HG02885 (cell line): ENCODE results near the gene ADGRL1.
"Not testable (repeated sequence)": the region's sequence is repeated elsewhere in the genome, so short reads cannot be mapped to it uniquely, and the experiment has no call there.

Experiments
- ATAC-seq: cut with Tn5 transposase; IDR thresholded peaks from one replicate; pipeline ENCODE4 v1.9.1; 2021; ENCODE audit warnings: mild to moderate bottlenecking; ENCODE audit not compliant: unreplicated experiment, poor library complexity

ADGRL1 gene

DNA sequence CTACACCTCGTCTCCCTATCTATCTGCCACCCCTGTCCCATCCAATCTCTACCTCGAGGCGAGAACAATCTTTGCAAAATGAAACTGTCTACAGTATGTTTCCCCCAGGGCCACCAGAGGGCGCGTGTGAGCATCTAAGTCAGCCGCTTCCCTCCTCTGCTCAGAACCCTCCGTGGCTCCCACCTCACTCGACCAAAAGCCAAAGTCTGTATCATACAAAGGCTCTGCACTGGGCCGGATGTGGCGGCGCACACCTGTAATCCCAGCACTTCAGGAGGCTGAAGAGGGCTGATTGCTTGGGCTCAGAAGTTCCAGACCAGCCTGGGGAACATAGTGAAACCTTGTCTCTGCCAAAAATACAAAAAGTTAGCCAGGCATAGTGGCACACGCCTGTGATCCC, 9.9 kb downstream of the ADGRL1 start:
- ATAC-seq = not testable (repeated sequence)

DNA sequence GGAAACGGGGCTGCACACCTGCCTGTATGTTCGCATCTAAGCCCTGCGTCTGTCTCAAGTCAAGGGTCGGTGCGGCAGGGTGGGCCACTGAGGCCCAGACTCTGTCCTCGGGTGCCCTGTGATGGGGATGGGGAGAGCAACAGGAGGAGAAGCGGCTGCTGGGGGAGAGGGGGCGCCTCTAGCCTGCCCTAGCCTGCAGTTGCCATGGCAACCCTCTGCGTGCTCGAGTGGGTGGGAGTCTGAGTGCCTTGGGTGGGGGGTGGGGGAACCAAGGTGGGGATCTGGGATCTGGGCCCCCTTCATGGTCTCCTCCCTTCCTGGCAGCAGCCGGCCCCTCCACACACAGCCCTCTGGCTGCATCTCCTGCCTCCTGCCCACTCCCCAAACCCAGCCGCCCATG, 10.8 kb downstream of the ADGRL1 start:
- ATAC-seq = not testable (repeated sequence)

DNA sequence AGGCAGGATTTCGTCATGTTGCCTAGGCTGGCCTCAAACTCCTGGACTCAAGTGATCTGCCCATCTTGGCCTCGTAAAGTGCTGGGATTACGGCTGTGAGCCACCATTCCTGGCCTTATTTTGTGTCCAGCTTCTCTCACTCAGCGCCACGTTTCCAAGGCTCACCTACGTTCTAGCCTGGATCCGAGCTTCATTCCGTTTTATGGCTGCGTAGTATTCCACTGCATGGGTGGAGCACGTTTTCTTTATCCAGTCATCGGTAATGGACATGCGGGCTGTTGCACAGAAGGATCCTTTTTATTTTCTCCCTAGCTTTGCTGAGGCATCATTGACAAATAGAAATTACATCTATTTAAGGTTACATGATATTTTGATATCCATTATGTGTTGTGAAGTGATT, 16.6 kb downstream of the ADGRL1 start:
- ATAC-seq = no peak

DNA sequence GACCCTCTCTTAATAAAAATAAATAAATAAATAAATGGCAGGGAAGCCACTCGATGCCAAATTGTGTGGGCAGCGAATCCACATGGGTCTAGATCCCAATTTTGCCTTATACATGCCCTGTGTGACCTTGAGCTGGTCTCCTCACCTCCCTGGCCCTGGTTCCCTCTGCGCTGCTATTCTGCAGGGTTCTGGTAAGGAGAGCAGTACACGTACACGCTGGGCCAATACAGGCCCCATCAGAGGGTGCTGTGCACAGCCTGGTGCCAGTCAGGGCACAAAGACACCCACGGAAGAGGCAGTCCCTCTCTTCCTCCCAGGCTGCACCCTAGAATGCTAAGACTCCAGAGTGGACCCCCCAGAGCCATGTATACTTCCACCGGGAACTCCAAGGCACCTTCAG, 17.9 kb downstream of the ADGRL1 start:
- ATAC-seq = not testable (repeated sequence)

DNA sequence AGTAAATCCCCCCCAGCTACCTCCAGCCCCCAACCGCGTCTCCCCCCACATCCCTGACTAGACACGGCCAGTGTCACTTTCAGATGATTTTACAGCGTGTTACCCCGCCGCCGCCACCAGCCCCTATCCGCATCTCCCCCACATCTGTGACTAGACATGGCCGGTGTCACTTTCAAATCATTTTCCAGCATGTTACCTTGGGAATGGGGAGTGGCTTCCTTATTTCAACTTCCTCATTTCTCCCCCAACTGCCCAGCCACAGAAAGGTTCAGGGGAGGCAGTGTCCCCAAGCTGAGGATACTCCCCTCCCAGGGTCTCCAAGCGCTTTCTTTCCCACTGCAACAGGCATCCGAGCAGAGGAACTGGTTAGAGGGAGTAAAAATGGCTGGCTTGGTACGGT, 18.4 kb downstream of the ADGRL1 start:
- no peak for ATAC-seq

DNA sequence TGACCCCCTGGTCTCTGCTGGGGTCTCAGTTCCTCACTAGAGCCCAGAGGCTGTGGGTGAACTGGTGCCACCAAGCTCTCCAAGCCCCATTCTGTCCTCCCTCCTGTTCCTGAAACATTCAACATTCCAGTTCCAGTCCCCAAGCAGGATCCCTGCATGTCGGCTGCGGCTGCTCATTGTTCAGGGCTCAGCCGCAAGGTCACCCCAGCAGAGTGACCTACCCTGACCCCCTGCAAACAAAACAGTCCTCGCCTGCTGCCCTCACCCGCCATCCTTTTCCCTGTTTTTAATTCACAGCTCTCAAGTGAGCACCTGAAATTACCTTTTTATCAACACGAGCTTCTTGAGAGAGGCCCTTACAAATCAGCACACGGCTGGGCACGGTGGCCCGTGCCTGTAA, 19.3 kb downstream of the ADGRL1 start:
- not testable (repeated sequence) for ATAC-seq

DNA sequence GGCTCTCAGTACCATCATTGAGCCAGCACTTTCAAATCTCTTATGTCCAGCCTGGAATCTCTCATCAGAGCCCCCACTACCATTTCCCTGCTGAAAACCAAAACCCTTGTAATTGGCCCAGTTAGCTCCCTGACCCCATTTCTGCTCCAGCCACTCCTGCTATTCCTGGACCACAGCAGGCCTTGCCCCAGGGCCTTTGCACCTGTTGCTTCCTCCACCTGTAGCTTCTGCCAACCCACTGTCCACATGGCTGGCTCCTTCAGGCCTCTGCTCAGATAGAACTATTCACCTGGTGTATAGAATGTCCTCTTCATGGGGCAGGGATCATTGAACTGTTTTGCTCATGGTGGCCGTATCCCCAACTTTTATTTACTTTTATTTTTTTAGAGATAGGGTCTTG, 20.3 kb downstream of the ADGRL1 start:
- not testable (repeated sequence) for ATAC-seq

DNA sequence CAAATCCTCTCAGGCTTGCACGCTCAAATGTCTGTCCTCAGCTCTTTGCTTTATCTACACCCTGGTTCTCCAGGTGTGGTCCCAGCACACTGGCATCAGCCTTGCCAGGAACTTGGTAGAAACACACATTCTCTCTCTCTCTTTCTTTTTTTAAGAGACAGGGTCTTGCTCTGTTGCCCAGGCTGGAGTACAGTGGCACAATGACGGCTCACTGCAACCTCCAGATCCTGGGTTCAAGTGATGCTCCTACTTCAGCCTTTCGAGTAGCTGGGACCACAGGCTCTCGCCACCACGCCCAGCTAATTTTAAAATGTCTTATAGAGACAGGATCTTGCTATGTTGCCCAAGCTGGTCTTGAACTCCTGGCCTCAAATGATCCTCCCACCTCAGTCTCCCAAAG, 20.8 kb downstream of the ADGRL1 start:
- ATAC-seq = no peak

DNA sequence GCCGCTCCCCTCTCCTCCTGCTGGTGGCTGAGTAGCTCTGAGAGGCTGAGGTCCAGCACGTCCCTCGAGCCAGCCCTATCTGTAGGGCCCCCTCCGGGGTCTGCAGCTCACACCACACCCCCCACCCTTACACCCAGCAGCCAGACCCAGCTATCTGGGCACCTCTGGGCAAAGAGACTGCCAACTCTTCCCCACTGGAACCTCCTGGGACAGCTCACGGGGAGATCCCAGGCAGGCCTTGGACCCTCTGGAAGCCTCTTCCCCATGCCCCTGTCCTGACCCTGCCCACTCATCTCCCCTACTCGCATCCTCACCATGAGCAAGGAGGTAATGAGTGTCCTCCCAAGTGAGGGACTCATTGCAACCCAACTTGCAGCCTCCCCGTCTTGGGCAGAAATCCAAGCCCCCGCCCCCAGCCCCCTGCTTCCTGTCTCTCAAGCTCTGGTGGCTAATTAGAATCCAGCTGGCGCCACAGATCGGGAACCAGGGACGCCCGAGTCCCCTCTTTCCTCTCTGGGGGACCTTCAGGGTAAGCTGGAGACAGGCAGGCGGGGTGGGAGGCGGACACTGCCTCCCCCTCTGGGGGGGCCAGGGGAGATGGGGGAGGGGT, 22.1 kb downstream of the ADGRL1 start:
- no peak for ATAC-seq

DNA sequence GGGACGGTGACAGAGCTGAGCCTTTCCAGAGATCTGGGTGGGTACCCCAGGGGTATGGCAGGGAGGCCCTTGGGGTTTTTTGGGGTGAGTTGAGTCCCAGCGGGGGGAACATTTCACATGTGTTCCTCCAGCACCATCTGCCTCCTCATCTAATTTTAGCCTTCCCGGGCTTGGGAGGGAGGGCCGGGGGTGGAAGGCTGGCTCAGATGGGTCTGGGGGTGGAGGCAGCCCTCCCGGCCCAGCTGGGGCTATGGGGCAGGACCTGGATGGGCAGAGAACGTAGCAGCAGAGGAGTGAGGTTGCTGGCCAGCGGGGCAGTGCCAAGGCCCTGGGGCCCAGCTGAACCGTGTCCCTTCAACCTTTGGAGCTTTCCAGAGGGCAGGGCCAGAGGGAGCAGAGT, 23.5 kb downstream of the ADGRL1 start:
- ATAC-seq = no peak

DNA sequence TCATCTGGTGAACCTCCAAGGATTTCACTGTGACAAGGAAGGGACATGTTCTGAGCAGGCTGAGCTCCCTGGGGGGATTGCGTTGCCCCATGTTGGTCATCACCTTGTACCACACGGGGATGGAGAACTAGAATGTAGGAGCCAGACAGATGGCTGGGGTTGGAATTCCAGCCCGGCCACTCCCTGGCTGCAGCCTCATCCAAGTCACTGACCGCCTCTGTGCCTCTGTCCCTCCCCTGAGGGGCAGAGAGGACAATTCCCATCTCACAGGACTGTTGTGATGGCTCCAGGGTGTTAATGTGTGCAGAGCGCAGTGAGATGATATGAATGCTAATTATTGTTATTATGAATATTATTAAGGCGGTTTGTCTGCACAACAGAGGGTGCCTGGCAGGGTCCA, 24.1 kb downstream of the ADGRL1 start:
- no peak for ATAC-seq

DNA sequence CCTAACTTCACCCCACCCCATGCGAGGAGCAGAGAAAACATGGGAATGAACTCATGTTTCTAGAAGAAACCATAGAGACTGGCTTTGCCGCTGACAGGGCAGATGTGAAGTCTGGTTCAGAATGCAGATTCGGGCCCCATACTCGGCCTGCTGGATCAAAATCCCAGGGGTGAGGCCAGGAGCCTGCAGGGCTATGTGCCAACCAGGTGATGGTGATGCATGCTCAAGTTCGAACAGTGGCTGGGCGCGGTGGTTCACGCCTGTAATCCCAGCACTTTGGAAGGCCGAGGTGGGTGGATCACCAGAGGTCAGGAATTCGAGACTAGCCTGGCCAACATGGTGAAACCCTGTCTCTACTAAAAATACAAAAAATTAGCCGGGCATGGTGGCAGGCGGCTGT, 24.8 kb downstream of the ADGRL1 start:
- not testable (repeated sequence) for ATAC-seq

DNA sequence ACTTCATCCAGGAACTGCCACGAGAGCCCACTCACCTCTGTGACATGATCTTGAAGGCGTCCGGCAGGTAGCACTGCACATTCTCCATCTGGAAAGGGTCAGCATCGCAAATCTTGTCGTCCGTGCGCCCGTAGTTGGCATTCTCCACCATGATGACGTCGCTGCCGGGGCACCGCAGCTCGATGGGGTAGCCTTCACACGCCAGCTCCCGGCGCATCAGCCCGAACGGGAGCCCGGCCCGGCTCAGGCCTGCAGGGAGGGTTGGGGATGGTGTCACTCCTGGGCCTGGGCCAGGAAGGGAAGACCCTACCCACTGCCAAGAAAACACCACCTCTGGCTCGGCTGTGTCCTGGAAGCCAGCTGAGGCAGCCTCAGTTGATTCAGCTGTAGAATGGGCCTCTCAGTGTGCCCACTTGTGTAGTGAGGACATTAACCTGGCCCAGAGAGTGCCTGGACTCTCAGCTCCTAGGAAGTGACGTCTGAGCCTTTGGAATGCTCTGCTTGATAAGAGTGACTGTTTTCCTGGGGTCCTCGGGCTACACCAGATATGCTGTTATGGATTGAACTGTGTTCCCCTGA, 28.4 kb downstream of the ADGRL1 start:
- ATAC-seq = no peak

DNA sequence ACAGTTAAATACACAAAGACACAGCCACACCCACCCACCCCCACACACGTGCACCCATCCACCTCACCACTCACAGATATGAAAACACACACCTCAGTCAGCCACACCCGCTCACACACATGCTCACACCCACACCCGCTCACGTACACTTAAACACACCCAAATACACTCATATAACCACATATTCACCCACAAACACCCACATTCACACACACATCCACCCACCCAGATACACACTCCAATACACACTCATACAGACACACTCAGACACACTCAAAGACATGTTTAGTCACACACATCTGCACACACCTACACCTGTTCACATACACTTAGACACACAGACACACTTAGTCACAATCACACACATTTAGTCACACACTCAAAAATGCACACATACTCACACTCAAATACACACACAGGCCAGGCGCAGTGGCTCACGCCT, 30.6 kb downstream of the ADGRL1 start:
- no peak for ATAC-seq

DNA sequence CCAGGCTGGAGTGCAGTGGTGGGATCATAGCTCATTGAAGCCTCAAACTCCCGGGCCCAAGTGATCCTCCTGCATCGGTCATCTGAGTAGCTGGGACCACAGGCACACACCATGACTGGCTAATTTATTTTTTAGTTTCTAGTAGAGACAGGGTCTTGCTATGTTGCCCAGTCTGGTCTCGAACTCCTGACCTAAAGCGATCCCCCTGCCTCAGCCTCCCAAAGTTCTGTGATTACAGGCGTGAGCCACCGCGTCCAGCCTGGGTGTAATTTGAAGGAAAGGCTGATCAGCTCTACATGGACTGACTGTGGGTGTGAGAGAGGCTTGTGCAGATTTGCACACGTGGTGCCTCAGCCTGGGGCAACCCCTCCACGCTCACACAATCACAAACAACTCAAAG, 31.1 kb downstream of the ADGRL1 start:
- no peak for ATAC-seq

DNA sequence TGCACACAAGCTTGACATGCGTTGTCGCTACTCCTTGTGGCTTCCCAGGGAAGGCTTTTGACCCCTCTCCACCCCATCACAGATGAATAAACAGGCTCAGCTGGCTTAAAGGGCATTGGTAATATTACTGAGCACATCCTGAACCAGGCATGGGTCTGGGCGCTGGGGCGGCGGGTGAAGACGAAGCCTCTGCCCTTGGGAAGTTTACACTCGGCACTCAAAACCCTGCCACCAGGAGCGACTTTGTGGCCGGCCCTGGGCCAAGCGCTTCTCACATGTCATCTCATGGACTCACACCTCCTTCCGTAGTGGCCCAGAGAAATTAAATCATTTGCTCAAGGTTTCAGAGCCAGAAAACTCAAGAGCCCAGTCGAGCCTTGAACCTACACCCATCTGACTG, 37.0 kb downstream of the ADGRL1 start:
- ATAC-seq = no peak

DNA sequence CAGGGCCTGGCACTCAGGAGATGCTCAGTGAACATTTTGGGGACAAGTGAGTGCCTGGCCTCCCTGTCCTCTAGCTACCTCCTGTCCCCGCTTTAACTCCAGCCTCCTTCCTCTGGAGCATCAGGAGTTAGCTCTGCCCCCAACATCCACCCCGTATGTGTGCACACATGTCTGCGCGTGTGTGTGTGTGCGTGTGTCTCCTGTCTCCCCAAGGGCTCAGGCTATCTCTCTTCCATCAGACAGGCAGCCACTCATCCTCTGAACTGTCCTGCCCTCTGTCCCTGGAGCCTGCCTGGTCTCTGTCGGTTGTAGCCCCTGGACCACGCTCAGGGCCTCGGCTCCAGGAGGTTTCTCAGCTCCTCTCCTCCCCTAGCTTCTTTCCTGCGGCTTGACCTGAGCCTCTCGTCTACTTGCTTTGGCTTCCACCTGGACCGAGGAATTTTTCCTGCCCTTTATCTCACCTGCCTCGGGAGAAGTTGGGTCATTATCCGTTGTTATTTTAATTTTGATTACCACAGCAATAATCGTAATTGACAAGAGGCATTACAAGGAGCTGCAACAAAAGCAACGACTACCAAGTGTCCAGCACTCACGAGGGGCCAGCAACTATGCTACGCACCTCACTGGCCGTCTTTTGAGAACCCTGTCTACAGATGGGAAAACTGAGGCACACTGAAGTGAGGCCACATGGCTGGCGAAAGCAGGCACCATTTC, 37.6 kb downstream of the ADGRL1 start:
- no peak for ATAC-seq

DNA sequence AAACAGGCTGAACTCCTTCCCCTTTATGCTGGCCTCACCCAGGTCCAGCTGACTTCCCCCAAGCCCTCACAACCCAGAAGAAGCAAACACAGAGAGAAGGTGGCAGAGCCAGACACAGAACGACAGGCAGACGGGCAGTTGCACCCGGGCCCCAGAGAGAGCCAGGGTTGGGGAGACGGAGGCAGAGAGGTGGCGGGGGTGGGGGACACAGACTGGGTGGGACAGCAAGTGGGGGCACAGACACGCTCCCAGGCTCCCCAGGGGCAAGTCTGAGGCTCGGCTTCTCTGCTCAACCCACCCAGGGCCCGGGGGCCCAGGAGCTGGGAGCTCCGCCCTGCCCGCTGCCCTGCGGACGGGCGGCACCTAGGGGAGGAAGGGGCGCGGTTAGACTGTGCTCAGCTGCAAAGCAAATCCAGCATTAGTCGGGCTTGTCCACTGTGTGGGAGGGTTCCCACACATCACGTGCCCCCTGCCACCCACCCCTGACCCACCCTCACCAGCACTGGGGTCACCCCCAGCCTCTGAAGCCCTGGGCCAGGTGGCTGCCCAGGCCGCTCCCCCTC, 38.3 kb downstream of the ADGRL1 start:
- ATAC-seq = no peak

DNA sequence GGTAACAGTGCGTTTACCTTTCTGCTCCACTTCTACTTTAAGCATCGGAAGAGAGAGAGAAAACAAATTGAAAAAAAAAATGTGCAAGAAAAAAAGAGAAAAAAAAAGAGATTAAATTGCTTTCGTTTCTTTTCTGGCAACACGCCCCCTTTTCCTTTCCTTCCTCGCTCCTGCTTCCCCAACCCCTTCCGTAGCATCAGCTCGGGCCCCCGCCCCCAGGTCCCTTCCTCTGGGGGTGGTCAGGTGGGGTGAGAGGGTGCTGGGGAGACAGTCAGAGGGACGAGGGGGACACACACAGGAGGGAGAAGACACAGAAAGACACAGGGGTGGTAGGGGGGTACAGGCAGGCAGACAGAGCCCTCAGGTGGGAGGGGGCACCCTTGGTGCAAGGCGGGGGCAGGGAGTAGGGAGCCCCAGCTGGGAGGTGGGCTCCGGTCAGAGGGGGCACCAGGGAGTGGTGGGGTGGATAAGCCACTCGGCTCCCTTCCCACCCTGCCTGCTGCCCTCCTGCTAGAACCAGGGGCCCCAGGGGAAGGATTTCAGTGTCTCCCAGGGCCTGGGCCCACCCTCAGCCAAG, 38.9 kb downstream of the ADGRL1 start:
- ATAC-seq = no peak

DNA sequence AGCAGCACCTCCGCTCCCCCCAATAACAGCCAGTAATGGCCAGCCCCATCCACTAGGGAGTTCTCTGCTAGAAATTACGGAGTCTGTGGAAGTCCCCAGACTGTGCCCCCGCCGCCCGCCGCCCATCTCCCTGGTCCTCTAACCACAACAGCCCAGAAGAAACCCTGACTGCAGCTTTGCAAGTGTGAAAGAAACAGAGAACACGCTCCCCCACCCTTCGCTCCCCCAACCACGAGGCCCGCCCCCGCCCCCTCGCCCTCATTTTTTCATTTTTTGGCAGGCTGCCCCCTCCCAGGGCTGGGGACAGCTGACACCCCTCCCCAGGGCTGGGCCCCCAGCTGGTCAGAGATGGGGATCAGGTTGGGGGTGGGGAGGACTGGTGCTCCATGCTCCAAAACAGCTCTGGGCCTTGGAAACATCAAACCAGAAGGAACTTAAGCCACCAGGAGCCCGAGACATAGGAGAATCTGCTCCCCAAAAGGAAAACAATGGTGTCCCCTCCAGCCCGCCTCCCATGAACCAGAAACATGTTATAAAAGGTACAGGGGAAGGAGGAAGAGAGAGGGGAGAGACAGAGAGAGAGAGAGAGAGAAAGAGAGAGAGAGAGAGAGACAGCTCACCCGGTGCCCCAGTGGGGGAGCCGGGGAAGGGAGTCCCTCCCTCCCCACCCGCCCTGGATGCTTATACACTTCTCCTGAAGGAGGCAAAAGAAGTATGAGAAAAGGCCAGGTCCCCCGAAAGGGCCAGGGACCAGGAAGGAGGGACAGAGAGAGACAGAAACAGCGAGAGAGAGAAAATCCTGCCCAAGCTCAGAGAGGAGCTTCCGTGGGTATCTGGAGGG, 39.8 kb downstream of the ADGRL1 start:
- no peak for ATAC-seq
